ENCODE measurements around the gene C6.
"Not testable (repeated sequence)": the region's sequence is repeated elsewhere in the genome, so short reads cannot be mapped to it uniquely, and the experiment has no call there.

C6 gene

DNA sequence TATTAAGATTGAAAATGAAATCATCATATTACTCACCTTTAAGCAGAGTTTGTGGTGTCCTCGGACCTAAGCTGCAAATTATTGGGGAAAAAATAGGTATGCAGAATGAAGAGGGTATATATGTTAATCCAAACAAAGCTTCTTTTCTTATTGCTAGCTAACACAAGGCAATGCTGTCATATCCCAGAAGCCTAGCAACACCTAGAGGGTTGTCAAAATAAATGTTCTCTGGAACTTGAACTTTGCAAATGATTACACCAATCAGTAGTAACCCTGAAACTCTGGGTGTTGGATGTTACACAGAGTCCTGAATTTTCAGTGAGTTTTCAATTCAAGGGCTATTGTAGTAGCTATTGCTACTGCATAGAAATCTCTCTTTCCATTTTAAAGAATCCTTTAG, at the start of gene C6:
Gene C6, minus strand, starts transcription at position 193 of the 400 bp plus-strand sequence. CDS start 10,302 bp downstream, outside the sequence.
- no peak for DNase-seq (ENCODE audit: low spot score)

GRCh38 chr5:41256400-41256799, 43.1 kb upstream of the C6 start:
- no peak for DNase-seq (ENCODE audit: low spot score)

GRCh38 chr5:41253109-41253508, 39.8 kb upstream of the C6 start:
- DNase-seq (ENCODE audit: low spot score), result no peak

DNA sequence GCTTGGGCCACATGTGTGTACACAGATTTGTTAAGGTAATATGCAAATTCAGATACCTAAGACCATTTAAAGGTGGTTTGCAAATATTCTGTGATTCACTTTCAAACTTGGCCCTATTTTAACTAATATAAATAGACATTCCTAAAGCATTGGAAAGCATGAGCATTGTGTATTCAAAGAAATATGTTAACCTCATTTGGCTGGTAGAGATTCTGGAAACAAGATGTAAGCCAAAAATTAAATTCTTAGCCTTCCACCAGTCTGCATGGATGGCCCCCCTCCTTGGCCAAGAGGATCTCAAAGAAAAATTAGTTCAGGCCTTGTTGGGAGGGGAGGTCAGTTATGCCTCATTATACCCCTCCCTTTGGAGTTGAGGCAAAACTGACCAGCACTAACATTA, 38.7 kb upstream of the C6 start:
- DNase-seq (ENCODE audit: low spot score), result no peak

GRCh38 chr5:41250351-41250987, 37.1 kb upstream of the C6 start:
- no peak for DNase-seq (ENCODE audit: low spot score)

DNA sequence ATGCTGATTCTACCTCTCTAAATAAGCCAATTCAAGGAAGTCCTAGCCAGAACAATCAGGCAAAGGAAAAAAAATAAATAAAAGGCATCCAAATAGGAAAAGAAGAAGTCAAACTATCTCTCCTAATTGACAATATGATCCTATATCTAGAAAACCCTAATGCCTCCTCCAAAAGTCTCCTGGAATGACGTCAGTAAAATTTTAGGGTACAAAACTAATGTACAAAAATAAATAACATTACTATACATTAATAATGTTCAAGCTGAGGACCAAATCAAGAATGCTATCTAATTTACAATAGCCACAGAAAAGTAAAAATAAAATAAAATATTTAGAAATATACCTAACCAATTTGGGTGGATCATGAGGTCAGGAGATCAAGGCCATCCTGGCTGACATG, 33.8 kb upstream of the C6 start:
- DNase-seq (ENCODE audit: low spot score), result no peak

GRCh38 chr5:41246376-41246775, 33.0 kb upstream of the C6 start:
- no peak for DNase-seq (ENCODE audit: low spot score)

GRCh38 chr5:41243558-41243957, 30.2 kb upstream of the C6 start:
- DNase-seq (ENCODE audit: low spot score), result no peak

DNA sequence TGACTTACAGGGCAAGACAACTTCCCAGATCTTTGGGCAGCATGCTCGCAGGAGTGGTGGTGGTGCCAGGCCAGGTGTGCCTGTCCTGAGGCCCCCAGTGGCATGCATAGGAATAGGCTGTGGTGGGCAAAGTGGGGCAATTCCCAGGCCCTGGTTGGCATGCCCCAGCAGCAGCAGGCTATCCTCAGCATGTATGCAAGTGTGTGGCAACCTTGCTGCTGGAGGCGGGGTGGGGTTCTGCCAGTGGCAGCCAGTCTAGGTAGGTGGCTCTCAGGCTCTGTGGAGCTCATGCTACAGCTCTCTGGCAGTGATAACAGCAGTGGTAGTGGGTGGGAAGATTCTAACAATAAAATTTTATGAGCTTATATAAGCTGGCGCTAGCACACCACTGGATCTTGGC, 27.7 kb upstream of the C6 start:
- no peak for DNase-seq (ENCODE audit: low spot score)

GRCh38 chr5:41240390-41240789, 27.1 kb upstream of the C6 start:
- DNase-seq (ENCODE audit: low spot score), result no peak

- DNase-seq (ENCODE audit: low spot score), result no peak
These were observed 21.1 kb upstream of the C6 start for GRCh38 chr5:41234475-41234874.

DNA sequence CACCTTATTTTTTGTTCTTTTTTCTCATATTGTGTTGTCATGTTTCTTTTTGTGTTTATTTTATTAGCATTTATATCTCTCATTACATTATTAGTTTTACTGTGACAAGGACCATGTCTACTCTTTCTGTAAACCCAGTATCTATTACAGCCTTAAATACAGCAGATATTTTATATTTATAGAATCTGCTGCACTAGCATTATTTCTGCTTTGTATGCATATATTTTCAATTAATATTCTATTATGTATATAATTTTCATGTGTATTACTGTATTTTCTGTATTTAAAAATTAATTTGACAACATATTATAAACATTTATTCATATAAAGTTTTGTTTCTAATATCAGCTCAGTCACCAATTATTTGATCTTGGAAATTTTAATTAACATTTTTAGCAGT, 19.5 kb upstream of the C6 start:
- no peak for DNase-seq (ENCODE audit: low spot score)

DNA sequence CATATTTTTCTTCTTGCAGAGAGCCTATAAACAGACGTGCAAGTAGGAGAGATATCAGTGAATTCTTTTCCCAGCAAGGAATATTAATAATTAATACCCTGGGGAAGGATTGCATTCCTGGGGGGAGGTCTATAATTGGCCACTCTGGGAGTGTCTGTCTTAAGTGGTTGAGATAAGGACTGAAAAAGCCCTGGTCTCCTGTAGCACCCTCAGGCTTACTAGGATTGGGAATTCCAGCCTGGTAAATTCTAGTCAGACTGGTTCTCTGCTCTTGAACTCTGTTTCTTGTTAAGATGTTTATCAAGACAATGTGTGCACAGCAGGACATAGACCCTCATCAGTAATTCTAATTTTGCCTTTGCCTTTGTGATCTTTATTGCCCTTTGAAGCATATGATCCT, 16.9 kb upstream of the C6 start:
- not testable (repeated sequence) for DNase-seq (ENCODE audit: low spot score)

DNA sequence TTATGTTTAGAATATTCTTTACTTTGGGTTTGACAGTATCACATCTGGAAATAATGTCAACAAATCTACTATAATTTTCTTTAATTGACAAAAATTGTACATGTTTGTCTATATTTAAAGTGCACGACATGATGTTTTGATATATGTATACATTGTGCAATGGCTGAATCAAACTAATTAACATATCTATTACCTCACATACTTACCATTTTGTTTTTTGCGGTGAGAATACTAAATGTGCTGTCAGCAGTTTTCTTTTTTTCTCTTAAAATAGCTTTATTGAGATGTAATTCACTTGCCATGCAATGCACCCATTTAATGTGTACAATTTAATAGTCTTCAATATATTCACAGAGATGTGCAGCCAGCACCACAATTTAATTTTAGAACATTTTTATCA, 10.6 kb upstream of the C6 start:
- DNase-seq (ENCODE audit: low spot score), result no peak

DNA sequence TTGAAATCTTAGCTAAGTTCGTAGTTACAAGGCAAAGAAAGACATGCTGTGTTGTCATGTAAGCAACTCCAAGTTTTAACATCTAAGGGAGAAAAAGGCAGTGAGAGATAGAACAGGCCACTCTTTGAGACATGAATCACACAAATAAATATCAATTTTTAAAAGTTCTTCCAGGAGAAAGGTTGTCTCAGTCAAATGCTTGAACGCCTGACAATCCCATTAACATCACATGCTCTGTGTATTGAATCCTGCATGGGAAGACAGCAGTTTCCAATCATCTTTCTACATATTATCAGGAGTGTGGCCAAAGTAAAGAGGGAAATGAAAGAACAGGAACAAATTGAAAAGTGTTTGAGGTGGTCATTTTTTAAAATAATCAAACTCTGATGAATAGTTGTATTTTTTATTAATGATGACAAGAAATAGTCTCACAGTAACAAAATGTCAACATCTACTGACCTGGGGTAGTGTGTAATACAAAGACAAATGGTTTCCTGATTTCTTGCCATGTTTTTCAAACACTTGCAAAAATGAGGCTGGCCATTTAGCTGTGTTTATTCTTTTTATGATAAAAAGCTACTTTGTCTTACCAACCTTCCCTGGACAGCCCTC, 6.4 kb upstream of the C6 start:
- DNase-seq (ENCODE audit: low spot score), result no peak

- DNase-seq (ENCODE audit: low spot score), result no peak
These were observed 5.8 kb upstream of the C6 start for GRCh38 chr5:41218929-41219657.

DNA sequence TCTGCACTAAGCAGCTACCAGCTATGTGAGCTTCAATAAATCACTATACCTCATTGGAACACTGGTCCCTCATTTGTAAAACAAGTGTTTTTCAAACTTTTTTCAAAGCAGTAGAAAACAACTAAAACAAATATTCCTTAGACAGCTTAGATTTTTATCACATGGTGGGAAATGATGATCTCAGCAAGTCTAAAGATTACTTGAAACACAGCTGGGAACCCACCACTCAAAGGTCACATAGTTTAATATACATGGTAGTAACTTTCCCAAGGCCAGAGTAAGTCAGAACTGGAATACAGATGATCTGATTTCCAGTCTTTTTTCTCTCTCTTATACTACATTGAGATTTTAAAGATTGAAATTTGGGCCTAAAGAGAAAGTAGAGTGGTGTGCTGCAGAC, 850 bp upstream of the C6 start:
- DNase-seq (ENCODE audit: low spot score), result no peak

DNA sequence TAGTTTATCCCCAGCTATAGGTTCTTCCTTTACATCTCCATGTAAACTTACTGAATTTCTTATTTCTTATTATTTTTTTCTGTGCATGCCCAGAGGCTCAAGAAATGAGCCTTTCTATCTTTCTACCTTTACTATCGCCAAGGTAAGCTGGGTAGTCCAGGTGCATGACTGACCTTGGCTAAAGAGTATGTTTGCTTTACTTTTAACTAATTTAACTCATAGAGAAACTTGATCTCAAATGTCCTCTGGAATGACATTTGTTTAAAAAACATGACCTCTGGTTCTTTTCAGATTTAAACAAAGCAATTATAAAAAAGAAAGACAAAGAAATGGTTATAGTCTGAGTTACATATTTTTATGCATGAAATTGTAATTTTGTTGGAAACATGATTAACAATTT, 397 bp downstream of the C6 start:
- DNase-seq (ENCODE audit: low spot score), result no peak

GRCh38 chr5:41211417-41211816, 1.9 kb downstream of the C6 start:
- no peak for DNase-seq (ENCODE audit: low spot score)

GRCh38 chr5:41205475-41205874, 7.9 kb downstream of the C6 start:
- DNase-seq (ENCODE audit: low spot score), result not testable (repeated sequence)

GRCh38 chr5:41203033-41203432, 10.3 kb downstream of the C6 start:
- no peak for DNase-seq (ENCODE audit: low spot score)

GRCh38 chr5:41201082-41201772, 12.1 kb downstream of the C6 start:
- no peak for DNase-seq (ENCODE audit: low spot score)

DNA sequence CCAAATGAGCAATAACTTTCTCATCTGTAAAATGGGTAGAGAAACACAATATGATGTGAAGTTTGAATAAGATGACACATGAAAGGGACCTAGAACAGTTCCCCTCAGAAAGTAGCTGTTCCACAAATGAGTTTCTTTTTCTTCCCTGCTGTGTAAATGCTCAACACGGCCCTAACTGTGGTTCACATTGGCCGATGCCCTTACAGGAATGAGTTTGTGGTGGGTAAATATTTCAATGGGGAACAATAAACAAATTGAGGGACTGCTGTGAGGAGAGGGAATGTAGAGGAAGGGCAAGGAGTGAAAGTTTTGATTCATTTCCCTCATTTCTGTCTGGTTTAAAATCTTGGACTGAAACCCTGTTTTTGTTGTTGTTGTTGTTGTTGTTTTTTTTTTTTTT, 12.8 kb downstream of the C6 start:
- DNase-seq (ENCODE audit: low spot score), result no peak
